ENCODE measurements around the gene KRTAP22-1. TPM values are rescaled to one million over a fixed set of nuclear protein-coding genes. Genes with fewer than 3 reads are reported as not detected.

Gene KRTAP22-1
- polyA plus RNA-seq, 1 donor from 2014 or later, result not detected

GRCh38 chr21:30612132-30612531 is 11.2 kb downstream of the KRTAP22-1 start:
- H3K9me3 Mint-ChIP-seq, result peaks cover 1 to 15% (median 9%) of the 10 kb centered on the region in 3 donors
- no peaks in the 10 kb centered on the region for H3K27me3 Mint-ChIP-seq

GRCh38 chr21:30613836-30614235 is 12.9 kb downstream of the KRTAP22-1 start, which contains the start of gene KRTAP6-1:
Gene KRTAP6-1, minus strand, starts transcription at chr21:30613930. Its CDS starts 26 bp downstream, at chr21:30613904.
- H3K9me3 Mint-ChIP-seq, result peaks cover 1 to 12% (median 11%) of the 10 kb centered on the region in 3 donors
- no peaks in the 10 kb centered on the region for H3K27me3 Mint-ChIP-seq
- H3K27ac Mint-ChIP-seq, result no peak within 1 kb of the TSS
- no peaks in the 10 kb centered on the region for H3K36me3 Mint-ChIP-seq
- no peak within 1 kb of the TSS for H3K4me3 Mint-ChIP-seq
- H3K4me1 Mint-ChIP-seq, result no peaks in the 10 kb centered on the region

More at GRCh38 chr21:30612132-30612531, 11.2 kb downstream of the KRTAP22-1 start:
- Mint-ChIP-seq H3K36me3 (no peaks in the 10 kb centered on the region), H3K4me3 (no peak overlapping the region), H3K27ac (no peak overlapping the region), H3K4me1 (no peaks in the 10 kb centered on the region)

- H3K9me3 Mint-ChIP-seq, result peaks cover 1 to 10% (median 8%) of the 10 kb centered on the region in 3 donors
- no peak overlapping the region for H3K4me3 Mint-ChIP-seq
- H3K27ac Mint-ChIP-seq, result no peak overlapping the region
- no peaks in the 10 kb centered on the region for H3K27me3 Mint-ChIP-seq
- no peaks in the 10 kb centered on the region for H3K36me3 Mint-ChIP-seq
- H3K4me1 Mint-ChIP-seq, result no peaks in the 10 kb centered on the region
Measured at GRCh38 chr21:30615199-30615598, 14.3 kb downstream of the KRTAP22-1 start.

DNA sequence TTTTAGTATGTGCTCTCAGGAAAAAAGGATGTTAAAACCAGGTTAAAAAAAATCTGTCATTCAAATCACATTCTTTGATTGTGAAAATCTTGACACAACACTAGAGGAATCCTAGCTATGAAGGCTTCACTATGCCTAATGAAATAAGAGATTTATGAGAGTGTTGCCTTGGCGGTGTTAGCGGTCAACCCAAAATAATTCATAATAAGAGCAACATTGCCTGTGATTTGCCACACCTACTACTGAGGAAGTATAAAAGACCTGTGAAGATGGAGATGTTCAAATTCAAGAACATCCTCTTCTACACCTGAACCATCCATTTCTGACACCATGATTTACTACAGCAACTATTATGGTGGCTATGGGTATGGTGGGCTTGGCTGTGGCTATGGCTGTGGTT is 15.2 kb downstream of the KRTAP22-1 start, which contains the start of gene KRTAP20-1:
KRTAP20-1 (plus strand) TSS at position 301 of the 400 bp plus-strand sequence; CDS start at position 331, 30 bp downstream.
- peaks cover 0 to 3% (median 3%) of the 10 kb centered on the region in 3 donors for H3K9me3 Mint-ChIP-seq
- H3K36me3 Mint-ChIP-seq, result no peaks in the 10 kb centered on the region
- no peak within 1 kb of the TSS for H3K4me3 Mint-ChIP-seq
- no peaks in the 10 kb centered on the region for H3K27me3 Mint-ChIP-seq
- no peaks in the 10 kb centered on the region for H3K4me1 Mint-ChIP-seq
- H3K27ac Mint-ChIP-seq, result no peak within 1 kb of the TSS

- H3K9me3 Mint-ChIP-seq, result peaks cover 1 to 6% (median 2%) of the 10 kb centered on the region in 3 donors
- H3K27me3 Mint-ChIP-seq, result no peaks in the 10 kb centered on the region
- peaks cover 0 to 2% (median 0%) of the 10 kb centered on the region in 3 donors for H3K4me1 Mint-ChIP-seq
- no peak overlapping the region for H3K4me3 Mint-ChIP-seq
- no peaks in the 10 kb centered on the region for H3K36me3 Mint-ChIP-seq
- peak overlapping the region in 1 of 3 donors; percentile 17 for H3K27ac Mint-ChIP-seq
Measured at GRCh38 chr21:30620080-30620479, 19.2 kb downstream of the KRTAP22-1 start.

- Mint-ChIP-seq H3K4me1 (peaks cover 0 to 2% (median 0%) of the 10 kb centered on the region in 3 donors), H3K27ac (peak within 1 kb of the TSS in 1 of 3 donors; percentile 17), H3K9me3 (peaks cover 0 to 6% (median 2%) of the 10 kb centered on the region in 3 donors), H3K36me3 (no peaks in the 10 kb centered on the region), H3K4me3 (no peak within 1 kb of the TSS), H3K27me3 (no peaks in the 10 kb centered on the region)
Measured at GRCh38 chr21:30620522-30620921, 19.6 kb downstream of the KRTAP22-1 start, which contains the start of gene KRTAP20-4. Gene KRTAP20-4, plus strand, starts transcription at chr21:30620627.

GRCh38 chr21:30623362-30623761 is 22.5 kb downstream of the KRTAP22-1 start:
- no peaks in the 10 kb centered on the region for H3K27me3 Mint-ChIP-seq
- no peak overlapping the region for H3K4me3 Mint-ChIP-seq
- H3K36me3 Mint-ChIP-seq, result no peaks in the 10 kb centered on the region
- H3K27ac Mint-ChIP-seq, result no peak overlapping the region
- peaks cover 0 to 9% (median 8%) of the 10 kb centered on the region in 3 donors for H3K9me3 Mint-ChIP-seq
- H3K4me1 Mint-ChIP-seq, result peaks cover 0 to 2% (median 0%) of the 10 kb centered on the region in 3 donors

GRCh38 chr21:30625449-30626165 is 24.7 kb downstream of the KRTAP22-1 start:
- Mint-ChIP-seq H3K27ac (no peak overlapping the region), H3K36me3 (no peaks in the 10 kb centered on the region), H3K4me1 (peaks cover 0 to 2% (median 0%) of the 10 kb centered on the region in 3 donors), H3K27me3 (no peaks in the 10 kb centered on the region), H3K9me3 (peaks cover 0 to 8% (median 7%) of the 10 kb centered on the region in 3 donors), H3K4me3 (no peak overlapping the region)

DNA sequence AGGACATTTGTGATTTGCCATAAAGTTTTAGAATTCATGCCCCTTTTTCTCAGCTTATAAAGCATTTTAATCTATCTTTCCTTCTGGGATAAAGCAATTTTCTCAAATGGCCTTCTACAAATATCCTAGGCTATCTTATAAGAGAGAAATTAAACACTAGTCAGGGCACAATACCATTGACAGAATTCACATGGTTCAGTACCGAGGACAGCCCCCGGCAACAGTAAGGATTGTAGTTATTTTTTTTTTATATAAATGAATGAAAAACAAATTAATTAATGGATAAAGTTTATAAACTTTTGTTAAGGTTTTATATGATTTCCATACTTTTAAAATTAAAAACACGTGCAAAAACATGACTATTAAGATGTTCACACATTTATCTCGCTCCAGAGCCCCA is 27.2 kb downstream of the KRTAP22-1 start:
- Mint-ChIP-seq H3K27ac (no peak overlapping the region), H3K27me3 (no peaks in the 10 kb centered on the region), H3K9me3 (peaks cover 5 to 8% (median 7%) of the 10 kb centered on the region in 3 donors), H3K36me3 (no peaks in the 10 kb centered on the region), H3K4me3 (no peak overlapping the region), H3K4me1 (peaks cover 0 to 2% (median 0%) of the 10 kb centered on the region in 3 donors)

GRCh38 chr21:30629200-30629599 is 28.3 kb downstream of the KRTAP22-1 start:
- Mint-ChIP-seq H3K27ac (no peak overlapping the region), H3K4me1 (peaks cover 0 to 2% (median 0%) of the 10 kb centered on the region in 3 donors), H3K4me3 (no peak overlapping the region), H3K36me3 (no peaks in the 10 kb centered on the region), H3K27me3 (no peaks in the 10 kb centered on the region), H3K9me3 (peaks cover 5 to 8% (median 6%) of the 10 kb centered on the region in 3 donors)

GRCh38 chr21:30634906-30635305 is 34.0 kb downstream of the KRTAP22-1 start, which contains the start of gene KRTAP20-2:
Gene KRTAP20-2, plus strand, starts transcription at chr21:30635206. Its CDS starts 58 bp downstream, at chr21:30635264.
- Mint-ChIP-seq H3K4me1 (no peaks in the 10 kb centered on the region), H3K27ac (no peak within 1 kb of the TSS), H3K4me3 (no peak within 1 kb of the TSS), H3K9me3 (peaks cover 3 to 5% (median 3%) of the 10 kb centered on the region in 3 donors), H3K27me3 (no peaks in the 10 kb centered on the region), H3K36me3 (peaks cover 2% of the 10 kb centered on the region)

DNA sequence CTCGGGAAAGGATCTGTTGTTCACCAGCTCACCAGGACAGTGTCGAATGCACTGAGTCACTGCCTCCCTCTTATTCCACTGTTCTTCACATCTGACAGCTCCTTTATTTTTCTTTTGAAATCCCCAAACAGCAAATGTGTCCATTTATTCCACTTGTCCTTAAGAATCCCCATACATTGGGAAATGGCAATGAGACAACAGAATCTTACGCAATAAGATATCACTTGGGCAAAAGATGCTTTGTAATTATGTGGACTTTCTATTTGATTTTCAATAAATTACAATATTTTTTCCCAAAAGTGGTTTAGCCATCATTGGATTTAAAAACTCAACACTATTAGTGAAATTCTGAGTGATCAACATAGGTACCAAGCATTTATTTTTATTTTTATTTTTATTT is 37.8 kb downstream of the KRTAP22-1 start:
- Mint-ChIP-seq H3K4me1 (no peaks in the 10 kb centered on the region), H3K27me3 (no peaks in the 10 kb centered on the region), H3K27ac (no peak overlapping the region), H3K36me3 (peaks cover 2% of the 10 kb centered on the region), H3K4me3 (no peak overlapping the region), H3K9me3 (peaks cover 0 to 5% (median 5%) of the 10 kb centered on the region in 3 donors)

GRCh38 chr21:30642564-30642963 is 41.7 kb downstream of the KRTAP22-1 start, which contains the start of gene KRTAP20-3:
Gene KRTAP20-3, plus strand, starts transcription at chr21:30642864.
- Mint-ChIP-seq H3K36me3 (peaks cover 2% of the 10 kb centered on the region), H3K27me3 (no peaks in the 10 kb centered on the region), H3K9me3 (peaks cover 3 to 7% (median 5%) of the 10 kb centered on the region in 3 donors), H3K4me1 (no peaks in the 10 kb centered on the region), H3K4me3 (no peak within 1 kb of the TSS), H3K27ac (no peak within 1 kb of the TSS)

- no peaks in the 10 kb centered on the region for H3K36me3 Mint-ChIP-seq
- no peak overlapping the region for H3K27ac Mint-ChIP-seq
- no peaks in the 10 kb centered on the region for H3K27me3 Mint-ChIP-seq
- peaks cover 3 to 19% (median 5%) of the 10 kb centered on the region in 3 donors for H3K9me3 Mint-ChIP-seq
- H3K4me1 Mint-ChIP-seq, result no peaks in the 10 kb centered on the region
- H3K4me3 Mint-ChIP-seq, result no peak overlapping the region
Measured at GRCh38 chr21:30646904-30647414, 46.1 kb downstream of the KRTAP22-1 start.
